Activated CD4-positive, alpha-beta T cell treated with anti-CD3 and anti-CD28 coated beads, Interleukin-2, amount 10 ng/mL, durations not matched to agents 7 days and 5 days (primary cell): Measurements from ENCODE around the gene SPSB1. TPM values are rescaled to one million over a fixed set of nuclear protein-coding genes. Genes with fewer than 3 reads are reported as not detected.
A peak's percentile ranks its signal among the peaks of the same experiment; 100 is the strongest.

Experiments used
- CTCF ChIA-PET: fragments of 350-600 bp; sonication (Branson Sonifier 250); formaldehyde crosslinking; loops from one replicate; lab custom pipeline; 2021; ENCODE audit warnings: antibody characterized with exemption; lab: Charles Lee
- POLR2A ChIA-PET: fragments of 350-600 bp; sonication (Branson Sonifier 250); formaldehyde crosslinking; loops from one replicate; lab custom pipeline; 2021; ENCODE audit warnings: antibody characterized with exemption; lab: Charles Lee
- DNase-seq: peaks from one replicate; pipeline ENCODE4 v3.0.0-alpha.2; 2020
- H3K27ac Mint-ChIP-seq: one replicate; pipeline ENCODE4 v1.8.0; 2021; ENCODE audit warnings: mild to moderate bottlenecking, moderate library complexity, mixed read lengths
- H3K27me3 Mint-ChIP-seq: one replicate; pipeline ENCODE4 v1.8.0; 2021; ENCODE audit warnings: mixed read lengths
- H3K36me3 Mint-ChIP-seq: one replicate; pipeline ENCODE4 v1.8.0; 2021; ENCODE audit warnings: low read depth, mixed read lengths
- H3K4me1 Mint-ChIP-seq: one replicate; pipeline ENCODE4 v1.8.0; 2021; ENCODE audit warnings: mixed read lengths
- H3K4me3 Mint-ChIP-seq: one replicate; pipeline ENCODE4 v1.8.0; 2021; ENCODE audit warnings: mild to moderate bottlenecking, moderate library complexity, mixed read lengths
- H3K9me3 Mint-ChIP-seq: one replicate; pipeline ENCODE4 v1.8.0; 2021; ENCODE audit warnings: mixed read lengths
- total RNA-seq, 2 experiments: library from RNA; stranded (reverse); gene quantifications; one replicate each; pipeline ENCODE4 v1.2.3, GENCODE V29; 2021

SPSB1 gene
- total RNA-seq, 2 experiments from 2014 or later, result 4.8 to 6.6 TPM

DNA sequence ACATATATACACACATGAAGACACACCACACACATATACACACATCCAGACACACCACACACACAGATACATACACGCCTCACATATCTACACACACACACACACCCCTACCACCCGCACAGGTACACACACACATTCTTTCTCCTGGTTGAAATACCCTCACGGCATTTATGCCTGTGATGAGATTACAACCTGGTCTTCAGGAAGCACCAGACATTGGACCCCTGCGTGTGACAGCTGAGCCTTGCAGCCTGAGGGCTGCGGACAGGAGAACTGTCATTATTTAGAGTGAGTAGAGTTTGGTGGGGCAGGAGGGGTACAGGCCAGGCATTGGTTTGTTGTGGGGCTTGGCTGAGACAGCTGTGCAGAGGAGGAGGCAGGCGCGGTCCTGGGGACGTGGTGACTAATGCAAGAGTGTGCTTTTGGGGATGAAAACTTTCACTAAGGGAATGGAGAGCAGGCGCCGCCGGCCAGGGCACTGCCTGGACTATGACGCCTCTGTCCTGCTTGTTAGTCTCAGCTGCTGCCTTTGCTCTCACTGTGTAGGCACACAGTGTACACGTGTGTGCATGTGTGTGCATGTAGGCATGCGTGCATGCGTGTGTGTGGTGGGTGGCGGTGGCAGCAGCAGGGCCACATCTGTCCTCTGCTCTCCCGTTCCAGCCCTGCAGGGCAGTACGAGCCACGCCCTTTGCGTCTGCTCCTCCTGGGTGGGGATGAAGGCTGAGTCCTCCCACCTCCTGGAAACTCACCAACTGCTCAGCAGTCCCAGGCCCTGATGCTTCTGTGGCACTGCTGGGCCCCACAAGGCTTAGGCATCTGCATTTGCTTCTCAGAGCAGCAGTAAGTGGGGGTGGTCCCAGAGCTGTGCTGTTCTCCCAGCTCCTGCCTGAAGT, 57.6 kb downstream of the SPSB1 start:
- ChIA-PET CTCF (interaction anchor here (0.9 kb wide), 1 partner anchor 13 kb away, joined by 3 read pairs; no protein-coding TSS in a partner anchor), POLR2A (no interaction called here)
- H3K4me3 Mint-ChIP-seq, result no peak overlapping the region
- no peaks in the 10 kb centered on the region for H3K36me3 Mint-ChIP-seq
- no peaks in the 10 kb centered on the region for H3K27me3 Mint-ChIP-seq
- no peaks in the 10 kb centered on the region for H3K9me3 Mint-ChIP-seq
- no peak for DNase-seq
- no peak overlapping the region for H3K27ac Mint-ChIP-seq
- no peaks in the 10 kb centered on the region for H3K4me1 Mint-ChIP-seq

DNA sequence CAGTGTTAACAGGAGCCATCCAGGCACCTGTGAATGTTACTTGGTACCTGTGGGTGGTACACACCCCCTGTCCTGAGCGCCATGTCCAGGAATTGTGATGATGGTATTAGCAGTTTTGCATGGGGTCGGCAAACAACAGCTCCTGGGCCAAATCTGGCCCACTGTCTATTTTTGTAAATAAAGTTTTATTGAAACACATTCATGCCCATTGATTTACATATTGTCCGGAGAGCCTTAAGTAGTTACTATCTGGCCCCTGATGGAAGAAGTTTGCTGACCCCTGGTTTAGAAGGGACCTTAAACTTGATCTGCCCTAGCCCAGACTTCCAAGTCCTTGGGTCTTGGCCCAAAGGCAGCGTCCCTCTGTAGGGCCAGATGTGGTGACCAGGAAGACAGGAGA, 58.3 kb downstream of the SPSB1 start:
- Mint-ChIP-seq H3K27ac (no peak overlapping the region), H3K36me3 (no peaks in the 10 kb centered on the region), H3K4me3 (no peak overlapping the region), H3K9me3 (no peaks in the 10 kb centered on the region), H3K27me3 (no peaks in the 10 kb centered on the region), H3K4me1 (no peaks in the 10 kb centered on the region)
- no peak for DNase-seq
- POLR2A ChIA-PET, result no interaction called here
- CTCF ChIA-PET, result no interaction called here

GRCh38 chr1:9351654-9352271, 59.1 kb downstream of the SPSB1 start:
- POLR2A ChIA-PET, result no interaction called here
- CTCF ChIA-PET, result interaction anchor here (2.0 kb wide), 1 partner anchor 139 kb away, joined by 5 read pairs; no protein-coding TSS in a partner anchor
- Mint-ChIP-seq H3K36me3 (no peaks in the 10 kb centered on the region), H3K27ac (peak overlapping the region; percentile 44), H3K9me3 (no peaks in the 10 kb centered on the region), H3K27me3 (no peaks in the 10 kb centered on the region), H3K4me3 (no peak overlapping the region), H3K4me1 (no peaks in the 10 kb centered on the region)
- no peak for DNase-seq

DNA sequence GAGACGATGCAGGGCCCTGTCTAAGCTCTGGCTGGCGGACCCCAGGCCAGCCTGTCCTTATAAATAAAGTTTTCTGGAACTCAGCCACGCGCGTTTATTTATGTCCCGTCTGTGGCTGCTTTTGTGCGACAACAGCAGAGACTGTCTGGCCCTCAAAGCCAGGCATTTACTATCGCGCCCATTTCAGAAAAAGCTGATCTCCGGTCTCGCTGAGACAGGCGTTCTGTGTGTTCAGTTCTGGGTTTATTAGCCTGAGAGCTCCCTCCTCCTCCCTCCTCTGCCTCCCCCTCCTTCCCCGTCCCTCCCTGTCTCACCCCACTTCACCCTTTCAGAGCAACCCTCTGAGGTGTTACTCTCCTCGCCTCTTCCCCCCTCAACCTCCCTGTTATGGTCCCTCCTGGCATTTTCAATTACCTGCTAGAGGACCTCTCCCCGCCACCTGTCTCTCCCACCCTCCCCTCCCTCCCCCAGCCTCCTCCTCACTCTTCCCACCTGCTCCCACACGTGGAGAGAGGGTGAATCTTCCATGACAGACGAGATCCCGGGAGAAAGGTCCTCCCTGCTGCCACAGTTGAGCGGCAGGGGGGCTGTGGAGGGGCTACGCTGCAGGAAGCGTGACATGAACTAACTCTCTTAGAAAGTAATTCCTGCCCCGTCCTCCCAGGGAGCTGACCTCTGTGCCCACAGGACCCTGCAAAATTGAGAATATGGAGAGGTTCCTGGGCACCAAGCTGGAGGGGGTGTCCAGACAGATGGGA, 59.9 kb downstream of the SPSB1 start:
- ChIA-PET CTCF (interaction anchor here (0.6 to 2.0 kb wide), 2 partner anchors 138 to 239 kb away, joined by 3 to 5 read pairs; no protein-coding TSS in a partner anchor), POLR2A (no interaction called here)
- no peak overlapping the region for H3K4me3 Mint-ChIP-seq
- H3K4me1 Mint-ChIP-seq, result no peaks in the 10 kb centered on the region
- no peaks in the 10 kb centered on the region for H3K9me3 Mint-ChIP-seq
- DNase-seq, result no peak
- no peak overlapping the region for H3K27ac Mint-ChIP-seq
- H3K27me3 Mint-ChIP-seq, result no peaks in the 10 kb centered on the region
- no peaks in the 10 kb centered on the region for H3K36me3 Mint-ChIP-seq

DNA sequence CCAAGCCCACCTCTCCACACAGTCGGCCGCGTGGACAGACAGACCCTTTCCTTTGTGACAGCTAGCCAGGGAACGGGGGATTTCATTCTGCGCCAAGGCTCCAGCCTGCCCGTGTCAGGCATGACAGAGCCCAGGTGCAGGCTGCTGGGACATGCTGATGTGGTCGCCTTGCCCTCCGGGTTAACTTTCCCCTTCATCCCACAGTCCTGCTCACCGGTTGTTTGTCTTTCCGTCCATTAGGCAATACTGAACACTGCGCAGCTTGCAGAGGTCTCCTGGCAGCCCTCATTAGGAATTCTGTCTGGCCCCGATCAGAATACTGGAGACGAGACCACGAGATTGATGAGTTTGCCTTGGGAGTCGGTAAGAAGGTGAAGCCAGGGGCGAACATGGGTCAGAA, 62.8 kb downstream of the SPSB1 start:
- Mint-ChIP-seq H3K36me3 (no peaks in the 10 kb centered on the region), H3K9me3 (no peaks in the 10 kb centered on the region), H3K27ac (no peak overlapping the region), H3K4me1 (no peaks in the 10 kb centered on the region), H3K4me3 (no peak overlapping the region), H3K27me3 (no peaks in the 10 kb centered on the region)
- ChIA-PET CTCF (interaction anchor here (1.0 kb wide), 1 partner anchor 9 kb away, joined by 3 read pairs; no protein-coding TSS in a partner anchor), POLR2A (no interaction called here)
- no peak for DNase-seq

DNA sequence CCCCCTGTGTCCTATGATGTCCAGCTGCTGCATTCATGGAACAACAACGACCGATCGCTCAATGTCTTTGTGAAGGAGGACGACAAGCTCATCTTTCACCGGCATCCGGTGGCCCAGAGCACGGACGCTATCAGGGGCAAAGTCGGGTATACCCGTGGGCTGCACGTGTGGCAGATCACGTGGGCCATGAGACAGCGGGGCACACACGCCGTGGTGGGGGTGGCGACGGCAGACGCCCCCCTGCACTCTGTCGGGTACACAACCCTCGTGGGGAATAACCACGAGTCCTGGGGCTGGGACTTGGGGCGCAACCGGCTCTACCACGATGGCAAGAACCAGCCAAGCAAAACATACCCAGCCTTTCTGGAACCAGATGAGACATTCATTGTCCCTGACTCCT, 63.3 kb downstream of the SPSB1 start:
- H3K27ac Mint-ChIP-seq, result no peak overlapping the region
- no peaks in the 10 kb centered on the region for H3K27me3 Mint-ChIP-seq
- ChIA-PET POLR2A (no interaction called here), CTCF (interaction anchor here (0.6 to 1.0 kb wide), 2 partner anchors 8 to 436 kb away, joined by 3 to 4 read pairs; no protein-coding TSS in a partner anchor)
- no peaks in the 10 kb centered on the region for H3K36me3 Mint-ChIP-seq
- H3K4me3 Mint-ChIP-seq, result no peak overlapping the region
- H3K4me1 Mint-ChIP-seq, result no peaks in the 10 kb centered on the region
- no peaks in the 10 kb centered on the region for H3K9me3 Mint-ChIP-seq
- no peak for DNase-seq

GRCh38 chr1:9356829-9357466, 64.3 kb downstream of the SPSB1 start:
- Mint-ChIP-seq H3K27ac (no peak overlapping the region), H3K4me1 (no peaks in the 10 kb centered on the region), H3K9me3 (no peaks in the 10 kb centered on the region), H3K27me3 (no peaks in the 10 kb centered on the region), H3K36me3 (no peaks in the 10 kb centered on the region), H3K4me3 (no peak overlapping the region)
- ChIA-PET POLR2A (no interaction called here), CTCF (interaction anchor here (0.6 kb wide), 1 partner anchor 437 kb away, joined by 4 read pairs; no protein-coding TSS in a partner anchor)
- DNase-seq, result no peak

DNA sequence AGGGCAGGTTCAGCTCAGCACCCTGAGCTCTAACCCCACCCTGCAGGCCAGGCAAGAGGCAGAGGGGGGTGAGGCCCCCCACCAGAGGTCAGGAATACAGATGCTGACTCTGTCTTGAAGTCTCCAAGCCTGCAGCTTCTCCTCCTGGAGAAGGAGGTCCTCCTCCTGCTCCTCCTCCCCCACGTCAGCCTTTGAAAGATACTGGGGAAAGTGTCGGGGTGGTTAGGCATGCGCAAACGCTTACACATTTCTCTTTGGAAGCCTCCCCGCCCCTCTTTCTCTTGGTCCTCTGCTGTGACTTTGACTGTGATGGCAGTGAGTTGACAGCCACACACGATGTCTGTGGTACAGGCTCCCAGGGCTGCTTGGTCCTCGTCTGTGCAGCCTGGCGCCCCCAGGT, 65.3 kb downstream of the SPSB1 start:
- ChIA-PET POLR2A (no interaction called here), CTCF (no interaction called here)
- Mint-ChIP-seq H3K27me3 (no peaks in the 10 kb centered on the region), H3K4me1 (no peaks in the 10 kb centered on the region), H3K36me3 (no peaks in the 10 kb centered on the region), H3K27ac (no peak overlapping the region), H3K4me3 (no peak overlapping the region), H3K9me3 (no peaks in the 10 kb centered on the region)
- DNase-seq, result no peak

GRCh38 chr1:9360371-9361064, 67.8 kb downstream of the SPSB1 start:
- Mint-ChIP-seq H3K27ac (no peak overlapping the region), H3K4me1 (no peaks in the 10 kb centered on the region), H3K4me3 (no peak overlapping the region), H3K36me3 (no peaks in the 10 kb centered on the region), H3K9me3 (no peaks in the 10 kb centered on the region), H3K27me3 (no peaks in the 10 kb centered on the region)
- POLR2A ChIA-PET, result no interaction called here
- DNase-seq, result no peak
- CTCF ChIA-PET, result no interaction called here

DNA sequence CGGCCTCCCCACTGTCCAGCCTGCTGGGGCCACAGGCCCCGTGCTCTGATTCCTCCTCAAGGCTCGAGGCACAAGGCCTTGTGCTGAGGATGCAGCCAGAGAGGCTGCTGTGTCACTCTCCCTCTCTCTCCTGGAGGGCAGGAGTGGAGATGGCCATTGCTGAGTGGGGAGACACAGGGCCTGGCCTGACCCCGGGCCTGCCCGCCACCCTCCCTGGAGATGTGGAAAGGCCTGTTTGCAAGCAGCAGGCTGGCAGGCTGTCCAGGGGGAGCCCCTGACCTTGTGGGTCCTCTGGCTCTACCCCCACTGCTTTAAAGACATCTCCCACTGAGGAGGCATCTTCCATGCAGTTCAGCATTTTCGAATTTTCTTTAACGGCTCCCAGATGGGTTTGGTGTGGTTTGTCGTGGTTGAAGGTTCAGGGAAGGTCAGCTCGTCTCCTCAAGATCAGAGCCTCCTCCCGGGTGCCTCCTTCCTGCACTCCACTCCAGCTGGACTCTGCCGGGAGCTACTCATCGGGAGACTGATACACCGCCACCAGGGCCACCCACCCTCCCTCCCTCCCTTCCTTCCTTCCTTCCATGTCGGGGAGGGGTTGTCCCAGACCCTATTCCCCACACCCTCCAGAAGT, 69.1 kb downstream of the SPSB1 start:
- POLR2A ChIA-PET, result no interaction called here

DNA sequence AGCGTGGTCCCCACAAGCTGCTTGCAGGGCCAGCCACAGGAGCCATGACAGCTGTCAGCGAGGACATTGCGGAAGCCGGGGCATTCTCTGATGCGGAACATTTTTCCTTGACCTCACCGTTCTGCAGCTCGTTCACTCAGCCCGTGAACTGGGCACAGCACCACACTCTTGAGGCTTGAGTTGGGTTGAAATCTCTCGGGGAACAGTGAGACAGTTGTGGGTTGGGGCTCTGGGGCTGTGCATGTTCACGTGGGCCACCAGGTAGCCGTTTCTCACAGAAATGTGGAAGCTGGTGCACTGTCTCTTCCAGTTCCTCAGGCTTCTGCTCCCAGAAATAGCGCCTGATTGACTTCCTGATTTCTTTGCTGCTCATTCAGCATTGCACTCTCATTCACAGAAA, 69.8 kb downstream of the SPSB1 start:
- POLR2A ChIA-PET, result no interaction called here
- DNase-seq, result no peak

More for the DNA sequence above, 69.1 kb downstream of the SPSB1 start:
- Mint-ChIP-seq H3K27me3 (no peaks in the 10 kb centered on the region), H3K4me1 (no peaks in the 10 kb centered on the region), H3K4me3 (no peak overlapping the region), H3K27ac (no peak overlapping the region), H3K9me3 (no peaks in the 10 kb centered on the region), H3K36me3 (no peaks in the 10 kb centered on the region)
- no peak for DNase-seq
- CTCF ChIA-PET, result no interaction called here

More for the DNA sequence above, 69.8 kb downstream of the SPSB1 start:
- no peak overlapping the region for H3K4me3 Mint-ChIP-seq
- H3K9me3 Mint-ChIP-seq, result no peaks in the 10 kb centered on the region
- no peaks in the 10 kb centered on the region for H3K4me1 Mint-ChIP-seq
- H3K36me3 Mint-ChIP-seq, result no peaks in the 10 kb centered on the region
- no peaks in the 10 kb centered on the region for H3K27me3 Mint-ChIP-seq
- H3K27ac Mint-ChIP-seq, result no peak overlapping the region
- CTCF ChIA-PET, result interaction anchor here (0.6 kb wide), 2 partner anchors 200 to 1434 kb away, joined by 5 to 6 read pairs; partner anchors contain the start of gene CASZ1
